Stimulated activated CD4-positive, alpha-beta T cell treated with anti-CD3 and anti-CD28 coated beads, TNF-alpha, amount 100 ng/mL, for 4 hours (primary cell): ENCODE measurements around the gene ZNF728.
"Not testable (repeated sequence)": the region's sequence is repeated elsewhere in the genome, so short reads cannot be mapped to it uniquely, and the experiment has no call there.

Experiments
- DNase-seq, 3 experiments: peaks; one replicate each; pipeline ENCODE4 v3.0.0-alpha.2; 2020; ENCODE audit warnings: low read depth in 3 of 3

Gene ZNF728

DNA sequence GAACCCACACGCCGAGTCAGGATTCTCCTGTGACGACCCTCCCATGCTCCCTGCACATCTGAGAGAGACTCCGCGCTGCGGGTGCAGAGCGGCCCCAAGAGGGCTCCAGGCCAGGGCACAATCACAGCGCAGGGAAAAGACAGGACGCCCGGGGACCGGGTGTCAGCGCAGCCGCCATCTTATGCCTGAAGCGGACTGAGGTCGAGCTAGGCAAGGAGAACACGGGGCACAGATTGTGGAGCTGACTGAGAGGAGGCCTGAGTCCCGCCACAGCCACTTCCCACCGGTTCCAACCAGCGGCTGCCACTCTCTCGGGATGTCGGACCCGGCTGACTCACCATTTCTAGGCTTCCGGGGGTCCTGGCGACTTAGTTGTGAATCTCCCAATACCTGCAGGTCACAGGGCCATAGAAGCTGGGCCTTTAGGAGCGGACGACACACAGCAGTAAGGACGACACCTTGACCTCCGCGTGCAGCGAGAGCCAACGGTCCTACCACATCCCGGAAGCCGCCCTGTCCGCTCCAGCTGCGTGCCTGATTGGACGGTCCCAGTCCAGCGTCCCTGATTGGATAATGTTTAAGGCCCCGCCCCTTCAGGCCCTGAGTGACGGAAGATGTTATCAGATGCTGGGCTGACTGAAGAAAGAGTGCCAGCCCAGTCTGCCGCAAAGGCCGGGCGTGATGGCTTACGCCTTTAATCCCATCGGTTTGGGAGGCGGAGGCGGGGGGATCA is at the start of gene ZNF728:
Gene ZNF728, minus strand, starts transcription at position 487 of the 733 bp plus-strand sequence. Its CDS starts 146 bp downstream, at position 341.
- DNase-seq, result no peak

DNA sequence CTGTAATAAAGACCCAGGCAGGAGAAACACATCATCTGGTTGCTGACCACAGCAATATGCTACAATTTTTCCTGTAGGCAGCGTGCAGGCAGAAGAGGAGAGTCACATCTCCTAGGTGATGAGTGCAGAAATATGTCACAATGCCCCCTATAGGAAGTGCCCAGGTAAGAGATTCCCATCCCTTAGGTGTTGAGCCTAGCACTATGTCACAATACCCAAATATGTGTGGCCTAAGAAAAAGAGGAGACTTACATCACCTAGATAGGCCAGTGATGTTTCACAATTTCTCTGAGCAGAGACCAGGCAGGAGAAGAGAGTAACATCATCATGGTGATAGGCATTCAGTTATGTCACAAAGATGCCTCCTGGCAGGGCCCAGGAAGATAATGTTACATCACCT is 49.4 kb upstream of the ZNF728 start:
- no peak for DNase-seq

DNA sequence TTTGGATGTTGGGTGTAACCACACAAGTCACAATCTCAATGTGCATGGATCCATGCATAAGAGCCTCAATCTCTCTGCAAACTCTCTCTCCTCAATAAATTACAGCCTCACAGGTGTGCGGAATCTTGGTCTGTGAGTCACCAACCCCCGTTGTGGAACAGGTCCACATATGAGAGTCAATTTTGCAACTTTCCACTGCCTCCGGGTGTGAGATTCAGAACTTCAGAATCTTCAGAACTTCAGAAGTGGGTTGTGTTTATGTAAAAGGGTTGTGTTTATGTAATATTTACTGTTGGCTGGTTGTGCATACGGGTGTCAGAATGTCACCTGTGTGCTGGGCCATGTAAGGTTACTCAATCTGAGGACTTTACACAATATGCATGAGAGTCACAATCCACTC is 46.3 kb upstream of the ZNF728 start:
- DNase-seq, result no peak

DNA sequence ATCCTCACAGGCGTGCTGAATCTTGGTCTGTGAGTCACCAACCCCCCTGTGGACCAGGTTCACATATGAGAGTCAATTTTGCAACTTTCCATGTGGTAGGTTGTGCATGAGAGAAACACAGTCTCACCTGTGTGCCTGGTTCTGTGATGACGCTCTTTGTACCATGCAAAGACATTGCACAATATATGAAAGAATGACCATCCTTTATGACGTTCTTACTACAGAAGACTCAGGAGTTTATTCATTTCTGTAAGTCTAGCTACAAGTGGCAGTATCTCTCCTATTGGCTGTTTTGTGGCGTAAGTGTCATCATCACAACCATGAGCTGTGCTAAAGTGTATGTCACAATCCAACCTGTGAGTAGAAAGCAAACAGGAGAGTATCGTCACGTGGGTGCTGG is 43.8 kb upstream of the ZNF728 start:
- DNase-seq, result no peak

DNA sequence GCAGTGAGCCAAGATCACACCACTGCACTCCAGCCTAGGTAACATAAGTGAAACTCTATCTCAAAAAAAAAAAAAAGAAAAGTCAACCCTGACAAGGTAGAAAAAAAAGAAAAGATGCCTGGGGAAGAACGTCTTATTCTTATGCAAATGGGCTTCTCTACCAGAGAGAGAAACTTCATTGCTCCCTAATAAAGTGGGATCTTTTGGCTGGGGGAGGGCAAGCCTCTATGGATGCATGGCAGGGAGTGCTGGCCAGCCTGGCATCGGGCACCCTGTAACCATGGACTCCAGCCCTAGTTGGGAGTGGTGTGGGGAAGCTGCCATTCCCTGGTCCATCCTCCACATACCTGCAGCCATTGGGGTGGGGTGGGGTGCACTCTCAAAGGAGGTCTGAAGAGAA is 30.7 kb upstream of the ZNF728 start:
- no peak for DNase-seq

DNA sequence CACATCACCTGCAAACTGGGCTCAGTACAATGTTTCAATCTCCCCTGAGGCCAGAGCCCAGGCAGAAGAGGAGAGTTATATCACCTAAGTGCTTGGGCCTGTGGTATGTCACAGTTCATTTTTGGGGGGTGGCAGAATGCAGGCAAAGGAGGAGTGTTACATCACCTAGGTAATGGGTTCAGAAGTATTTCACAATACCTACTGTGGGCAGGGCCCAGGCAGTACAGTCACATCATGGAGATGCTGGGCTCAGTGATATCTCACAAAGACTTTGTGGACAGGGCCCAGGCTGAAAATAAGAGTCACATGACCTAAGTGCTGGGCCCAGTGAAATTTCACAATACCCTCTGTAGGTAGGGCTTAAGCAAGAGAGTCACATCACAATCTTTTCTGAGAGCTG is 12.7 kb upstream of the ZNF728 start:
- DNase-seq, result no peak

DNA sequence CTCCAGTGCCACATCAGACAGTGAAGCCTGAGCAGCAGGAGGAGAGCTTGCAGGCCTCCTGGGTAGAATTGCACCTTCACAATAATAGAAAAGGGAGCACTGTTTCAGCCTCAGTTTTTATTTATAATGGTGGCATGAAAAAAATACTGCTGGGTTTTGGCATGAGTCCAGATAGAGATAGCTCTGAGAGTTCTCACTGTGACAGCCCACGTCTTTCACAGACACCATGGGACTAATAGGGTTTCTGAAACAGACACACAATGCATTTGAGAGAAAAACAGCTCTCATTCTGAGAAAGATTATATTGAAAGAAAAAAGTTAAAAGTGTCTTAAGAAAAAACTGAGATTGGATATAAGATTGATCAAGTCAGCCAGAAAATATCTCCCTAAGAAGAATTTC is 8.0 kb downstream of the ZNF728 start:
- DNase-seq, result not testable (repeated sequence)

DNA sequence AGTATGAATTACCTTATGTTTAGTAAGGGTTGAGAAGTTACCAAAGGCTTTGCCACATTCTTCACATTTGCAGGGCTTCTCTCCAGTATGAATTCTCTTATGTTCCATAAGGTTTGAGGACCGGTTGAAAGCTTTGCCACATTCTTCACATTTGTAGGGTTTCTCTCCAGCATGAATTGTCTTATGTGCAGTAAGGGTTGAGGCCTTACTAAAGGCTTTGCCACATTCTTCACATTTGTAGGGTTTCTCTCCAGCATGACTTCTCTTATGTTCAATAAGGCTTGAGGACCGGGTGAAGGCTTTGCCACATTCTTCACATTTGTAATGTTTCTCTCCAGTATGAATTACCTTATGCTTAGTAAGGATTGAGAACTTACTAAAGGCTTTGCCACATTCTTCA is 26.7 kb downstream of the ZNF728 start:
- no peak for DNase-seq

DNA sequence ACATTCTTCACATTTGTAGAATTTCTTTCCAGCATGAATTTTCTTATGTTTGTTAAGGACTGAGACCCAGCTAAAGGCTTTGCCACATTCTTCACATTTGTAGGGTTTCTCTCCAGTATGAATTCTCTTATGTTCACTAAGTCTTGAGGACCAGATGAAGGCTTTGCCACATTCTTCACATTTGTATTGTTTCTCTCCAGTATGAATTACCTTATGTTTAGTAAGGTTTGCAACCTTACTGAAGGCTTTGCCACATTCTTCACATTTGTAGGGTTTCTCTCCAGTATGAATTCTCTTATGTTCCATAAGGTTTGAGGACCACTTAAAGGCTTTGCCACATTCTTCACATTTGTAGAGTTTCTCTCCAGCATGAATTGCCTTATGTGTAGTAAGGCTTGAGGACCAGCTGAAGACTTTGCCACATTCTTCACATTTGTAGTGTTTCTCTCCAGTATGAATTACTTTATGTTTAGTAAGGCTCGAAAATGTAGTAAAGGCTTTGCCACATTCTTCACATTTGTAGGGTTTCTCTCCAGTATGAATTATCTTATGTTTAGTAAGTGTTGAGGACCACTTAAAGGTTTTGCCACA is 27.3 kb downstream of the ZNF728 start:
- not testable (repeated sequence) for DNase-seq

DNA sequence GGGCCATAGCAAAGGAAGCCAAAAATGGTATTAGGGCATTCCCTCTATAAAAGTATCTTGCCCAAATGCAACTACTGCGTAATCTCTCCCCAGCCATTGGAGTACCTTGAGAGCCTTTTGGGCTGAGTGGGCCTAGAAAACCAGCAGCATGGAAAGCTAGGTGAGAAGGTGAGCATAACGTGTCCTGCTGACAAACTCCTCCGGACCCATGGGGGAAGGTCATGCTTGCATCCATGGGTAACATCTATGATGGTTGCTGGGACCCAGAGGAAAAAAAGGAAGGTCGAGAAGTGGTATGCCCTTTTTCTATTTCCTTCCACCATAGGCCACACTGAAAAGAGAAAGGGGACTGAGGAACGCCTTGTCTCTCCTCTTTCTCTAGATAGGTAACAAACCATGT is 57.4 kb downstream of the ZNF728 start:
- no peak for DNase-seq

DNA sequence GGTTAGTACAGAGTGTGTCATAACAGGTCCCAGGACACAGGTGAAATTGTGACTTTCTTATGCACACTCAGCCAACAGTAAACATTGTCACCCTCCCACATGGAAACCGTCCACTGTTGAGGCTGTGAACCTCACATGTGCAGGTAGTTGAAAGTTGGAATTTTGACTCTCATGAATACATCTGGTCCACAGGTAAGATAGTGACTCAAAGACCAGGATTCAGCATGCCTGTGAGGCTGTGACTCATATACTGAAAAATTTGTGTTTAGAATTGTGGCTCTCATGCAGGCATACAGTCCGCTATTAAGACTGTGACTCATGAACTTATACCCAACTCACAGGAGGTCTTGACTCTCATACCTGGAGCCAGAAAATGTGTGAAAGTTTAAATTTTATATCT is 67.8 kb downstream of the ZNF728 start:
- DNase-seq, result no peak

DNA sequence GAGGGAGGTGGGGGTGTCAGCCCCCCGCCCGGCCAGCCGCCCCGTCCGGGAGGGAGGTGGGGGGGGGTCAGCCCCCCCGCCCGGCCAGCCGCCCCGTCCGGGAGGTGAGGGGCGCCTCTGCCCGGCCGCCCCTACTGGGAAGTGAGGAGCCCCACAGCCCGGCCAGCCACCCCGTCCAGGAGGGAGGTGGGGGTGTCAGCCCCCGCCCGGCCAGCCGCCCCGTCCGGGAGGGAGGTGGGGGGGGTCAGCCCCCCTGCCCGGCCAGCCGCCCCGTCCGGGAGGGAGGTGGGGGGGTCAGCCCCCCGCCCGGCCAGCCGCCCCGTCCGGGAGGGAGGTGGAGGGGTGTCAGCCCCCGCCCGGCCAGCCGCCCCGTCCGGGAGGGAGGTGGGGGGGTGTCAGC is 75.4 kb downstream of the ZNF728 start:
- not testable (repeated sequence) for DNase-seq

DNA sequence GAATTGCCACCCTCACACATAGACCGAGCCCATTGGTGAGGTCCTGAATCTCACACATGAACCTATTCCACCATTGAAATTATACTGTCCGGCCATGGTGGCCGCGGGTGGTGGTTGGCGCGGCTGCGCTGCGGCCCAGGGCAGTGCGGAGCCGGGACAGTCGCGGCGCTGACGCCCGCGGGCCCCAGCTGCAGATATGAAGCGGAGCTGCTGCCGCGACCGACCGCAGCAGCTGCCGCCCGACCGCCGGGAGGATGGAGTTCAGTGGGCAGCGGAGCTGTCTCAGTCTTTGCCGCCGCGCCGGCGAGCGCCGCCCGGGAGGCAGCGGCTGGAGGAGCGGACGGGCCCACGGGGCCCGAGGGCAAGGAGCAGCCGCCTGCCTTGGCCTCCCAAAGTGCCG is 77.8 kb downstream of the ZNF728 start:
- DNase-seq, result not testable (repeated sequence)
